HG02981 (cell line): Measurements from ENCODE around the gene RAC2.
"Not testable (repeated sequence)": the region's sequence is repeated elsewhere in the genome, so short reads cannot be mapped to it uniquely, and the experiment has no call there.

Experiments
- ATAC-seq: cut with Tn5 transposase; IDR thresholded peaks from one replicate; pipeline ENCODE4 v1.9.1; 2021; ENCODE audit warnings: mild to moderate bottlenecking, moderate library complexity; ENCODE audit not compliant: unreplicated experiment

Gene RAC2

DNA sequence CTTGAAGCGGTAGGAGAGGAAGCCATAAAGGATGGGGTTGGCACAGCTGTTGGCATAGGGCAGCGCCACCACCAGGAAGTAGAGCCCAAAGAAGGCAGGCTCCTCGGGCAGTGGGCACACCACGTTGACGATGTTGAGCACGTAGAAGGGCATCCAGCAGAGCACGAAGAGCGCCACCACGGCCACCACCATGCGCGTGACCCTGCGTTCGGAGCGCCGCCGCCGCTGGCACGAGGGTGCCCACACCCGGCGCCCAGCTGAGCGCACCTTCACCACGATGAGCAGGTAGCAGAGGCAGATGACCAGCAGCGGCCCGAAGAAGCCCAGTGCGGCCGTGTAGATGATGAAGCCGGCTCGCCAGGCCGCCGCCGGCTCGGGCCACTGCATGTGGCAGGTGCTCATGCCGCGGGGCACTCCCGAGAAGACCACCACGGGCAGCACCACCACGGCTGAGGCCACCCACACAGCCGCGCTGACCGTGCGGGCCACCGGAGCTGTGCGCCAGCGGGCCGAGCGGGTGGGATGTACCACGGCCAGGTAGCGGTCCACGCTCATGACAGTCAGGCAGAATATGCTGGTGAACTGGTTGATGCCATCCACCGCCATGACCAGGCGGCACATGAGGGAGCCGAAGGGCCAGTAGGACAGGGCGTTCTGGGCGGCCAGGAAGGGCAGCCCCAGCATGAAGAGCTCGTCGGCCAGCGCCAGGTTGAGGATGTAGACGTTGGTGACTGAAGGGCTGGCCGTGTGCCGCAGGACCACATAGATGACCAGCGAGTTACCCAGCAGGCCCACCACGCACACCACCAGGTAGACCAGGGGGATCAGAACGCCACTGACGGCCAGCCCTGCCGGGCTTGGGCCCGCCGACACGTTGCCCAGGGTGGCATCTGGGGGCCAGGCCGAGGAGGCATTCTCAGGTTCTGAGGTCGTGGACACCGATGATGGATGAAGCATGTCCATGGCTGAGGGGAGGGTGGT, 36.9 kb downstream of the RAC2 start:
- ATAC-seq, result no peak

DNA sequence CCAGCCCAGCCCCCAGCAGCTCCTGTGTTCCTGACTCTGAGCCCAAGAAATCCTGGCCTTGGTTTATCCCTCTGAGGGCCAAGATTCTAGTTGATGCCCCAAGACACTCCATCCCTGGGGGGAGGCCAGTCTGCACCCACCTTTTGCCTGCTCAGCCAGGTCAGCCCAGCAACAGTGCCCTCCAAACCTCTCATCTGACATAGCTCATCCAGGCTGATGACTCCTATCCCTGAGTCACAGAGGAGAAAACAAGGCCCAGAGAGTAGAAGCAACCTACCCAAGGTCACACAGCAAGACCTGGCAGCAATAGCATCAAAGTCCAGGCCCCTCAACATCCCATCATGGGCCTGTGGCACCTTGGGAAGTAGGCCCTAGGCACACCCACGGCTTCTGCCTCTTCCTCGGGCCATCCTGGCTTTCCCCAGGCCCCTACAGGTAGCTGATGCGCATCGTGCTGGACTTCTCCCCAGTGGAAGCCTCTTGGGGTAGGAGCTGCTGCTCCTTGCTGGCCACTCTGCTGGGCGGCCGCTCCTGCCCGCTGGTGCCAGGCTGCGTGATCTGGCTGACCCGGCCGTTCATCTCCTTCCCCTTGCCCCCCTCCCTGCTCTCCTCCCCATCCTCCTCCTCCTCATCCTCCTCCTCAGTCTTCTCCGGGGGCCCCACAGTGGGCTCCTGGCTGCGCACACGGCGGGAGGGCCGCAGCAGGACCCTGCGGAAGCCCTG, 37.8 kb downstream of the RAC2 start:
- ATAC-seq, result no peak

DNA sequence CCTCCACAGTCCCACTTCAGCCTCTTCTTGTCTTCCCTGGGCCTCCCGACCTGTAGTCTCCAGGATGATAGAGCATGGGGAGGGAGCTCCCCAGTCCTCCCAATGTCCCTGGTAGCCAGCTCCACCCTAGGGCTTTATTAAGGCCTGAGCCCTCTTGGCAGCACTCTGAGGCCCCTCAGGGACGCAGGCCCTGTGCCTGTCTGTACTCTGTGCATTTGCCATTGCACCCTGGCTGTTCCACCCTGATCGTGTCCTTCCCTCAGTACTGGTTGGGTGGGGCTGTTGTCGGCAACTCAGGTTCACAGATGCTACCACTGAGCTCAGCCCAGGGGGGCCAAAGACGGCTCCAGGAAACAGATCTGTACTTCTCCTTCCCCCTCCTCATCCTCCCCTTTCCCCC, 39.0 kb downstream of the RAC2 start:
- no peak for ATAC-seq

DNA sequence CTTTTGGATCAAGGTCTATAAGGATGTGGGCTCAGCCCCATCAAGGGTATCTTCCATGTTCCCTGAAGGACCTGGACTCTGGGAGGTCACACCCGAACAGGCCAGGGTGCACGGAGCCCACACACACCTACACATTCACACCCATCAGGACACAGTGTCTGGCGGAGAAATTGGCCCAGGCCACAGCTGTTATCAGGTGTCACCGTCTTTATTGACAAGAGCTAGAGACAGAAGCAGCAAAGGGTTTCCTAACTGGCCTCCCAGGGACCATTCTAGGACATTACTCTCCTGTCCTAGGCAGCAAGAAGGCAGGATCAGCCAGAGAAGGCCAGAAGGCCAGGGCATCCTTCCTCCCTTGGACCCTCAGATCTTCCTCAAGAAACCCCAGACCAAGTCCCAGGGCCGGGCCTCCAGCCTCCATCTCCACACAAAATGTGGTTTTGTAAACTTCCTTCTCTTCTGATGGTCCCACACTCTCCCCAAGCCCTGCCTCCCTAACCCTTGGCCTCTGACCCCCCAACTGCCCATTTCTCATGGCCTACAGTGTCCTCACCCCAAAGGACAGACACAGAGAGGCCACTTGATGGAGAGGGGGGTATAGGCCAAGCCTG, 39.9 kb downstream of the RAC2 start:
- ATAC-seq, result no peak

DNA sequence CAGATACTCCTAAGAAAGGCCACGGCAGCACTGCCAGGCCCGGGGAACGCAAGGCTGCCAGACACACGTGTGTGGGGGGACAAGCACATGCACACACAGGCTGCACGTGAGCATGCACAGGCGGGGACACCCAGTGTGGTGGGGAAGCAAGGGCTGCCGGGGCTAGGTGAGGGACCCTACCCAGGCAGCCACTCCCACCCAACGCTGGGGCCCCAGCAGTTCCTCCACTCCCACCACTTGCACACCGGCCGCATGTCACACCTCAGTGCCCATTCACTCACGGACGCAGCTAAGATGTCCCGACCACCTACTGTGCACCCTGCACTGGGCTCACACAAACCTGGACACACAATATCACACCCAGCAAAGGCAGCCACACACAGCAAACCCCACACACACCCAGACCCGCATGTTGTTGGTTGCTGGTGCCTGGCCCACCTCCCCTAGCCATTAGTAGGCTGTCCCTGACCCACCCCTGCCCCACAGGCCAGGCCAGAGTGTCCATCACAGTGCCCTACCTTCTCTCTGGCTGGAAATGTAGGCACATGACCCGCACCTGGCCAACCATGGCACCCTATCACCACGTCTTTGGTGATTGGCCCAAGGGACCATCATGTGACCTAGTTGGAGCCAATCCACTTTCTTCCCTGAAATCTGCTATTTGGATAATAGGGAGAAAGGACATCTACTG, 40.6 kb downstream of the RAC2 start:
- no peak for ATAC-seq

DNA sequence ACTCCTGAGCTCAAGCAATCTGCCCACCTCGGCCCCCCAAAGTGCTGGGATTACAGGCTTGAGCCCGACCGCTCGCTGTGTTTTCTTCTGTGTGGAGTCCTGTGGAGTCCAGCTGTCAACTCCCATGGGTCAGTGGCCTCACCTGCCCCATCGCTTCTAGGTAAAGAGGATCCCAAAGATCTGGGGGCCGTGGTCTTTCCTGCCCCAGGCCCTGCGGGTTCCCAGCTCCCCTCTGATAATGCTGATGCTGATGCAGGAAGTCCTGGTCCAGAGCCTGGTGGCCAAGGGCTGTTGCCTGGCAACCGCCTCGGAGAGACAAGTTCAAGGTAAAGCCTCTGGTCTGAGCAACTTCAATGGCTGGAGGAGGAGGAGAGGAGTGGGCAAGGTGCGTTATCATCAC, 41.4 kb downstream of the RAC2 start:
- no peak for ATAC-seq

DNA sequence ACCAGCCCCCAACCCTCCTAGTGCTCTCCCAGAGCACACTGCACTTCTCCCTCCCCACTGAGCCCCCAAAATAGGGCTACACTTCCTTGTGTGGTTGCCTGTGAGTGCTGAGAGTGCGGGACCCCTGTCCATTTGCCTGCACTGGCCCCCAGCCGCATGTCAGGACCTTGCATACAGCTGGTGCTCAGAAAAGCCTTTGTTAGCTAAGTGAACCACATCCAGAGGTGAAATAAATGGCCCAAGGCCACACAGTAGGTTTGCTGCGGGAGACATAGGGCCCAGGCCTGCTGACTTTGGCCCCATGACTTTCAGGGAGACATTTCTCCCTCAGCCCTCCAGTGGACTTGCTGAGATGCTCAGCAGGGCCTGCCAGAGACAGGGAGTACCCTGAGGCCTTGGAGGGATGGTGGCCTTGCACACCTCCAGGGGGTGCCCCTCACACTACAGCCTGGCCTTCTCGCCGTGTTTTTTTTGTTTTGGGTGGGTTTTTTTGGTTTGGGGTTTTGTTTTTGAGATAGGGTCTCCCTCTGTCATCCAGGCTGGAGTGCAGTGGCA, 42.0 kb downstream of the RAC2 start:
- ATAC-seq, result no peak

DNA sequence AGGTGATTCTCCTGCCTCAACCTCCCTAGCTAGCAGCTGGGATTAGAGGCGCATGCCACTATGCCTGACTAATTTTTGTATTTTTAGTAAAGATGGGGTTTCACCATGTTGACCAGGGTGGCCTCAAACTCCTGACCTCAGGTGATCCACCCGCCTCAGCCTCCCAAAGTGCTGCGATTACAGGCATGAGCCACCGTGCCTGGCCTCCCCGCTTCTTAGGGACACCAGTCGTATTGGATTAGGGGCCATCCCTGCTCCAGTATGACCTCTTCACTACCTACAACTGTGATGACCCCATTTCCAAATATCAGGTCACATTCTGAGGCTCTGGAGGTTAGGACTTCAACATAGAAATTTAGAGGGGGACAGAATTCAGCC, 42.6 kb downstream of the RAC2 start:
- not testable (repeated sequence) for ATAC-seq

DNA sequence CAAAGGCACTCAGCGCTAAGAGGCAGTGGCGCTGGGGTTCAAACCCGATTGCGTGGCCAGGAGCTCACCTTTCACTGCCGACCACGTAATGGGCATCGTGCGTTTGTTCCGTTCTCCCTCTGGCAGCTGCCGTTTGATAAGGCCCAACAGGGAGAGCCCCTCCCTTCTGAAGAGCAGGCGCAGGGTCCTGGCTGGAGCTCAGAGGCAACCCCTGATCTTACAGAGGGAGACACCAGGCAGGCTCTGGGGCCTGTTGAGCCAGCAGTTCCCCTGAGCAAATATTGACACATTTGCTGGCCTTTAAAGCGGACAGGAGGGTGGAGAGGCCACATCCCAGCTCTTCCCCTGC, 44.3 kb downstream of the RAC2 start:
- no peak for ATAC-seq

DNA sequence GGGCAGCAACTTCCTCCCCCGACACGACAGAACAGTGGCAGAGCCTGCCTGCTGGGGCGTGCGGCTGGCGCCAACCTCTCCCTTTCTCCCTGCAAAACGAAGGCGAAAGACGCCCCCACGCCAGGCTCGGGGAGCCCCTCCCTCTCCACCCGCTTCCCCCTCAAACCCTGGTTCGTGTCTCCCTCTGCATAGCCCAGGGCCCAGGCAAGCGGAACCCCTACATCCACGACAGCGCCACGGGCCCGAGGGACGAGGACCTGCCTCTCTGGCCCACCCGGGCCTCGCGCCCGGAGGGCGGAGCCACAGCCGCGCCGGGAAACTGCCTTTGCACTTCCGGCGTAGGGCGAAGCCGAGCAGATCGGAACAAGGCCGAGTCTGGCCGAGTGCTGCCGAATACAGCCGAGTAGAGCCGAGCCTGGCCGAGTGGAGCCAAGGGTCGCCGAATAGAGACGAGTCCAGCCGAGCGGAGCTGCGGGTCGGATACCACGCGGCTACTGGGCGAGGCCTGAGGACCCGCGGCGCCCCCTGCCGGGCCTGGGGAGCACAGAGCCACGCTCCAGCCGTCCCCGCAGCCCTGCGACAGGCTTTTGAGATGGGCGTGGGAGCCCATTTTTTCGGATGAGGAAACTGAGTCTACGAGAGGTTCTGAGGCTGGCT, 44.8 kb downstream of the RAC2 start:
- ATAC-seq, result peak; percentile 89

DNA sequence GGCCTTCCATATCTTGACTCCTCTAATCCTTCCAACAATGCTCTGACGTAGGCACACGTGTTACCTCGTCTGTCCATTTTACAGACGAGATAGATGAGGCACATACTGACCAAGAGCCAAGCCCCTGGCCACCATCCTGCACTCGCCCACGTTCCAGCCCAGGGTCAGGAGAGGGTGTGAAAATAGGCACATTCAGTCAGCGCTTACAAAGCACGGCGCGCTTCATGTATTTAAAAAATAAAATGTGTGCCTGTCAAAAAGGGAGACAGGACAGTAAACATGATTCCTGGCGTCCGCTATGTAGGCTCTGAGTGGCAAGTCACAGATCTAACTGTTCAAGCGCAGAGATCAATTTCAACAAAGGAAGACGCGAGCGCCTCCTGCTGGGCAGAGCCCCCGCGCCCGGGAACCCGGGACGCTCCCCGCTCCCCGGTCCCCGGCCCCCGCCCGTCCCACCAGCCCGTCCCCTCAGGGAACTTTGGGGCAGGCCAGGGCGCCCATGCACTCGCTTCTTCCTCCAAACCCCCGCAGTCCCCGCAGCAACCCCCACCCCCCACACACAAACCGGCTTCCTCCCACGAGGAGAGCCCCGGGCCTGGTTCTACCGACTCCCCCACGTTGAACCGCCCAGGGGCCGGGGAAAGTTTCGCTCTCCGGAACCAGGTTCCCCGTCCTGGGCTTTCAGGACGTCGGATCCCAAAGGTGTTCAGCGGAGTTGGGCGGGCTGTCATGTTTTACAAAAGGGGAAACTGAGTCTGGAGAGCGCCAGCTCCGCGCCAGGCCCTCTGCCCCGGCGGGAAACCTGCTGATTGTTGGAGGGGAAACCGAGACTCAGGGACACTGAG, 45.6 kb downstream of the RAC2 start:
- no peak for ATAC-seq

DNA sequence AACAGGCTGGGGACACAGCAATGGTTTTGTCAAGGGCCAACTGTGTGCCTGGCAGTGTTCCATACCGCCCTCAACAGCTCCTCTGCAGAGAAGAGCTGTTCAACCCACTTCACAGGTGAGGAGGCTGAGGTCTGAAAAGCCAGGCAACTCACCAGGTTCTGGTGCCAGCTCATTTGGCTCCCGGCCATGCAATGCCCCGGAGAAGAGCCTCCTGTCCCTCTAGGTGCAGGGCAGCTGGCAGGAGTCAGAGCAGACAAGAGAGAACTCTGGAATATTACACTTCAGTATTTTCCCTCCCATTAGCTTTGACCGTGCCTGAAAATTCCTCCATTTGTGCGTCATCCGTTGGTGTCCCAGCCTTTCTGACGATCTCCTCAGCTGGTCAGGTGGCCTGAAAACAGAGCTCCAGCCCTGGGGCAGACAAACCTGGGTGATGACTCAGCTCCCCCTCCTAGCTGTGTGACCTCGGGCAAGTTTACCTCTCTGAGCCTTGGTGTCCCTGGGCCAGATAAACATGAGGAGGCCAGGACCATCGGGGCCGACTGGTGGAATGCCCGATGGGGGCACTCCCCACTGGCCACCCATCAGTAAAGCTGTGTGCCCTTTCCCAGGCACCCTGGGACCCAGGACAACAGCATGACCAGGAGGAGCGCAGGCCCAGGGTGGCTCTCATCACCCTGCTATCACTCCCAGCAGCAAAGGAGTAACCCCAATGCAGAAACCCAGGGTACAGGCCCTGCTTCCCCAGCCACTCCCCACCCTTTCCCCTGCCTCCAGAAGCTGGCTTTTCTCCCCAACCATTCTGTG, 46.4 kb downstream of the RAC2 start:
- no peak for ATAC-seq

DNA sequence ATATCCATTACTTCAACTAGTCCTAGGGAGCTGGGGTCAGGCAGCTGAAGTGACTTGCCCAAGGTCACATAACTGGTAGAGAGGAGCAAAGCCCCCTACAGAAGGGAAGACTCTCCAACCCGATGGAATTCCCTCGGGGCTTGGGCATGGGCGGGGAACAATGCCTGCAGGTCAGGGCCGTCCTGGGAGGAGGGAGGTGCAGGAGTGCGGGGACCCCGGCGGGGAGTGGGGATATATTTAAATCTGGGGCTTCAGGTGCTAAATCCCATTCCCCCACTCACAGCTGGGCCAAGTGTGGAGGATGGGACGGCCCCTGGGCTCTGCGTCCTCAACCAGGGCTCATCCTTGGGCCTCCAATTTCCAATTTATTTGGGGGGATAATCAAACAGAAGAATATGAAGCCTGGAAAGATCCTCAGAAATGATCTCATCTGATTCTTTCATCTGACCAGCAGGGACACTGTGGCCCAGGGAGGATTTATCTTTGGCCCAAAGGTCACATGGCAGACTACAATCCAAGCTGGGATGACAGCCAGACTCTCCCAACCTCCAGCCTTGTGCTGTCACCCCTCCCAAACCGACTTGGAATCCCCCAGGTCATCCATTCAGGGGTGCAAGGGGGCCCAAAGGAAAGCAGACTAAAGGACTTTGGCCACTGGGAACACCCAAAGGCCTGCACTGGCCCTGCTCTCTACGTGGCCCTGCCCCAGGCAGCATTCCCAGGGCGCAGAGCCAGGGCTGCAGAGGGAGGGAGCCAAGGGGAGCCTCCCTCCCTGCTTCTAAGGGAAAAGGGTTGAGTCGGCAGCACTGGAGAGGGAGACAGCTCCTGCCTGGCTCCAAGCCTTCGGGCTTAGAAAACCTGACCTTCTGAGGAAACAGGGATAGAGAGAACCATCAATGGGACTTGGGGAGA, 47.3 kb downstream of the RAC2 start:
- no peak for ATAC-seq

DNA sequence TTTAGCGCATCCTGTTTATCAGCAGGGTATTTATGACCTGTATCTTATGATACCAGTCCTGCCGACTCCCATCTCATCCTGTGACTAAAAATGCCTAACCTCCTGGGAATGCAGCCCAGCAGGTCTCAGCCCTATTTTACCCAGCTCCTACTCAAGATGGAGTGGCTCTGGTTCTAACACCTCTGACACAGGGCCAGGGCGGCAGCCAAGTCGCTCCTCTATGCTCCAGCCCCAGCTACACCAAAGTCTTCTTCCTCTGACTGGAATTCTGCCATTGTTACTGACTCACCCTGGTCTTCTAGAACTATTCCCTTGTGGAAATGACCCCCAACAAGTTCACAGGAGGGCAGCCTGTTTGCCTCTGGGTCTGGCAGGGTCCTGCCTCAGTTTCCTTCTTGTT, 48.1 kb downstream of the RAC2 start:
- ATAC-seq, result no peak

DNA sequence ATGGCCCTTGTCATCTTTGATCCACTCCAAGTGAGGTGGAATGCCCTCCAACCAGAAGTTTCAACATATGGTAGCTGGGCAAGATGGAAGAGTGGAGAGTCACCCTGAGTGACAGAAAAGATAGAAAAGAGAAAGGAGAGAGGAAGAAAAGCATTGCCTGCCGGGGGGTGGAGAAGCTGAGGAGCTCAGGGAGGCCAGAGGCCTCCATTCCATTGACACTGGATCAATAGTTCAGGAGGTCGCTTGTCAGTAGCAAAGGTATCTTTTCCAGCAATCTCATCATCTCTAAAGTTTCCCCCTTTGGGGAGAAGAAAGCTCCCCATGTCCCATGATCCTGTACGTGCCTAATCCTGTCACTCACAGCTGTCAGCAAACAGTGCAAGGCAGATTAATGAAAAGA, 49.3 kb downstream of the RAC2 start:
- no peak for ATAC-seq

DNA sequence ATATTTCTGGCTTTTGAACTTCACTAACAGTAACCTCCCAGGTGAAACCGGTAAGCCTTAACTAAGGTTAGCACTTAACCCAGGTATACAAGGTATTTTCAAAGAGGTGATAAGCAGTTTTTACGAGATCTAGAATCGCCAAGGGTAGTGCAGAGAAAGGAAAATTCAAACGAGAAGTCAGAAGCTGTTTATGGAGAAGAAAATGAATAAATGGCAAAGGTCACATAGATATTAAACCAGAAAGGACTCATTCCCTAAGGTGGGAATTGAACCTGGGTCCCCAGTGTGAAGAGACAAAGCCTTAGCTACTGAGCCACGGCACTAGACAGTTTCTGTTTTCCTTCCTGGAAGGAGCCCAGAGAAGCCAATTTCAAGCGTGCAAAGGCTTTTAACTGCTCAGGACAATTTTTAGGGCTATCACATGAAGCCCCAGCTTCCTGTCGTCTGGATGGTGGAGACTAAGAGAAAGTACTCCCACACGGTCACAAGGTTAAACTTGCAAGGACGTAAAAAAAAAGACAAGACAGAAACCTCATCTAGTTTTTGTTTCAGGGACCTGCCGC, 50.4 kb downstream of the RAC2 start:
- ATAC-seq, result no peak

DNA sequence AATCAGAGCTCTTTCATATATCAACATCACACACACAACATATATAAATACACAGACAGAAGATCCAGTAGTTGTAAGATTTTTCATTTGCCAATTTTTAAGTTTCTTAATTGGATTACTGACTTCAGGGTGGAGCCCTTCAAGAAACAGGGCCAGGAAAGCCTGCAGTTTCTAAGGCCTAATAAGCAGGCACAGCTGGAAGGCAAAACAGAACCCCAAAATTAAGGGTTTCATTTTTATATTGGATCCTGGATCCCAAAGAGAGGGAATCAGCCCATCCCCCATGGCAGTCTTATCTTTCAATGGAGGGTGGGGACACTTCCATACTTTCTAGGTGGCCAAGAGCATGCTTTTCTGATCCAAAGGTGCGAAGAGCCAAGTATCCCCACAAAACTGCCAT, 51.3 kb downstream of the RAC2 start:
- ATAC-seq, result no peak
